Effector CD4-positive, alpha-beta T cell (primary cell): ENCODE data around the gene ARPP21. TPM values are rescaled to one million over a fixed set of nuclear protein-coding genes. Genes with fewer than 3 reads are reported as not detected.
"Not testable (repeated sequence)": the region's sequence is repeated elsewhere in the genome, so short reads cannot be mapped to it uniquely, and the experiment has no call there.

ENCODE experiments used
- DNase-seq: peaks from one replicate; pipeline ENCODE4 v3.0.0-alpha.2; 2020
- total RNA-seq: gene quantifications from one replicate; lab custom pipeline; 2026; lab: John Stamatoyannopoulos, UW

Gene ARPP21
- not detected for total RNA-seq

- no peak for DNase-seq
These were observed at the start of gene ARPP21 for GRCh38 chr3:35639254-35640186. Gene ARPP21 (plus strand): TSS chr3:35639525. CDS start chr3:35681752, 42,227 bp downstream.

- no peak for DNase-seq
These were observed 46.6 kb upstream of the ARPP21 start for GRCh38 chr3:35592589-35593295.

- DNase-seq, result no peak
These were observed 44.6 kb upstream of the ARPP21 start for GRCh38 chr3:35594739-35595138.

GRCh38 chr3:35596335-35596995 is 42.9 kb upstream of the ARPP21 start:
- DNase-seq, result no peak

- no peak for DNase-seq
These were observed 41.8 kb upstream of the ARPP21 start for GRCh38 chr3:35597490-35597889.

GRCh38 chr3:35598804-35599203 is 40.5 kb upstream of the ARPP21 start:
- DNase-seq, result no peak

GRCh38 chr3:35601959-35602358 is 37.4 kb upstream of the ARPP21 start:
- no peak for DNase-seq

- DNase-seq, result no peak
These were observed 36.9 kb upstream of the ARPP21 start for GRCh38 chr3:35602395-35602936.

- DNase-seq, result no peak
These were observed 23.0 kb upstream of the ARPP21 start for GRCh38 chr3:35616346-35616745.

- no peak for DNase-seq
These were observed 22.0 kb upstream of the ARPP21 start for GRCh38 chr3:35617370-35617769.

GRCh38 chr3:35620238-35620637 is 19.1 kb upstream of the ARPP21 start:
- not testable (repeated sequence) for DNase-seq

GRCh38 chr3:35624698-35625097 is 14.6 kb upstream of the ARPP21 start:
- no peak for DNase-seq

- no peak for DNase-seq
These were observed 5.8 kb upstream of the ARPP21 start for GRCh38 chr3:35633332-35634124.

GRCh38 chr3:35635407-35635806 is 3.9 kb upstream of the ARPP21 start:
- DNase-seq, result no peak

- no peak for DNase-seq
These were observed 3.2 kb upstream of the ARPP21 start for GRCh38 chr3:35635926-35636683.

GRCh38 chr3:35638251-35638979 is 910 bp upstream of the ARPP21 start:
- DNase-seq, result no peak

GRCh38 chr3:35638980-35639253 is 408 bp upstream of the ARPP21 start:
- DNase-seq, result no peak

GRCh38 chr3:35640190-35641165 is 1.2 kb downstream of the ARPP21 start:
- no peak for DNase-seq

GRCh38 chr3:35641331-35641730 is 2.0 kb downstream of the ARPP21 start:
- DNase-seq, result no peak
